Mesendoderm (in vitro differentiated cells): ENCODE results near the gene C19orf73.
A peak's percentile ranks its signal among the peaks of the same experiment; 100 is the strongest.

ENCODE experiments used
- DNase-seq: peaks from one replicate; pipeline ENCODE4 v3.0.0; 2013
- H2AK5ac ChIP-seq: 2 replicates; pipeline ENCODE4 v1.6.1; 2013; ENCODE audit warnings: low read length, inconsistent platforms
- H2BK120ac ChIP-seq: 2 replicates; pipeline ENCODE4 v1.6.1; 2013; ENCODE audit warnings: low read depth, mild to moderate bottlenecking, low read length, moderate library complexity, mixed read lengths
- H2BK15ac ChIP-seq: replicated peaks from 2 replicates; pipeline ENCODE4 v1.6.1; 2013; ENCODE audit warnings: low read depth, mild to moderate bottlenecking, moderate library complexity
- H2BK5ac ChIP-seq: 2 replicates; pipeline ENCODE4 v1.6.1; 2013; ENCODE audit warnings: low read length, inconsistent platforms
- H3K18ac ChIP-seq: 2 replicates; pipeline ENCODE4 v1.6.1; 2013; ENCODE audit warnings: mild to moderate bottlenecking, low read length, mixed read lengths
- H3K23ac ChIP-seq: one replicate; pipeline ENCODE4 v1.6.1; 2013; ENCODE audit warnings: low read length
- H3K27ac ChIP-seq: 2 replicates; pipeline ENCODE4 v1.5.1; 2013; ENCODE audit warnings: low read depth, mild to moderate bottlenecking, inconsistent platforms, low read length, moderate library complexity
- H3K27me3 ChIP-seq: 2 replicates; pipeline ENCODE4 v1.6.1; 2013; ENCODE audit warnings: low read length, control low read depth, mild to moderate bottlenecking, inconsistent platforms; ENCODE audit not compliant: insufficient read depth, poor library complexity
- H3K36me3 ChIP-seq: 2 replicates; pipeline ENCODE4 v1.6.1; 2013; ENCODE audit warnings: low read length, inconsistent platforms; ENCODE audit not compliant: control insufficient read depth, insufficient read depth
- H3K4ac ChIP-seq: one replicate; pipeline ENCODE4 v1.6.1; 2013; ENCODE audit warnings: low read depth, mild to moderate bottlenecking, low read length, moderate library complexity
- H3K4me1 ChIP-seq: 2 replicates; pipeline ENCODE4 v1.6.1; 2013; ENCODE audit warnings: low read depth, low read length, inconsistent platforms; ENCODE audit not compliant: control insufficient read depth
- H3K4me2 ChIP-seq: 2 replicates; pipeline ENCODE4 v1.6.1; 2013; ENCODE audit warnings: low read length
- H3K4me3 ChIP-seq: 2 replicates; pipeline ENCODE4 v1.5.1; 2013; ENCODE audit warnings: mild to moderate bottlenecking, low read length
- H3K56ac ChIP-seq: one replicate; pipeline ENCODE4 v1.6.1; 2013; ENCODE audit warnings: low read length
- H3K79me1 ChIP-seq: 2 replicates; pipeline ENCODE4 v1.6.1; 2013; ENCODE audit warnings: low read length, inconsistent platforms
- H3K79me2 ChIP-seq: 2 replicates; pipeline ENCODE4 v1.6.1; 2013; ENCODE audit warnings: mild to moderate bottlenecking, low read length; ENCODE audit not compliant: control insufficient read depth, insufficient read depth
- H3K9ac ChIP-seq: 2 replicates; pipeline ENCODE4 v1.6.1; 2013; ENCODE audit warnings: low read length, inconsistent platforms
- H4K5ac ChIP-seq: one replicate; pipeline ENCODE4 v1.6.1; 2013; ENCODE audit warnings: low read length
- H4K8ac ChIP-seq: one replicate; pipeline ENCODE4 v1.6.1; 2013; ENCODE audit warnings: low read depth, mild to moderate bottlenecking, control low read depth, low read length, moderate library complexity
- WGBS: extraction: QIAGEN DNeasy Blood & Tissue Kit; methylation state at CpG from one replicate; pipeline ENCODE4 v1.1.7; 2013; ENCODE audit warnings: low lambda C conversion rate, missing lambda C conversion rate; ENCODE audit not compliant: insufficient coverage; ENCODE audit errors: extremely low coverage; 5-methylcytosine and 5-hydroxymethylcytosine counted together

The C19orf73 gene

DNA sequence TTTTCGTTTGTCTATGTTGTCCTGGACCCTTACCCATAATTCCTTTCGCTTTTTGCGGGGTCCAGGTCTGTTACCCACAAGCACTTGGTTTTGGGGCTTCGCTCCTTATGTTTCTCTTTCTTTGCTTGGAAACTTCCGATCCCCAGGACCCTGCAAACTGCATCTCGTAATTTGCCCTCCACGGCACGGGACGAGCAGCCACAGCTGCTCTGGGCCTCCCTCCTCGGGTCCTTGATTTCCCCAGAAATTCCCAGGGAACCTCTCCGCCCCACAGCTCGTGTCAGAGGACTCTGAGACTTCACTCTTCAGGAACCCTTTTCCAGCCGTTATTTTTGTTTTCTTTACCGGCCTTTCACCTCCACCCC, 33.1 kb downstream of the C19orf73 start:
- H2BK5ac ChIP-seq: no peak overlapping the region
- no peak overlapping the region for H4K8ac ChIP-seq
- H3K4me2 ChIP-seq: peak overlapping the region; percentile 59
- H3K79me1 ChIP-seq: peaks cover 16% of the 10 kb centered on the region
- peak overlapping the region; percentile 80 for H3K27ac ChIP-seq
- H2AK5ac ChIP-seq: no peak overlapping the region
- no peaks in the 10 kb centered on the region for H3K4me1 ChIP-seq
- no peak overlapping the region for H3K23ac ChIP-seq
- H2BK120ac ChIP-seq: no peak overlapping the region
- peaks cover 47% of the 10 kb centered on the region for H3K79me2 ChIP-seq
- H3K56ac ChIP-seq: peak overlapping the region; percentile 97
- peaks cover 18% of the 10 kb centered on the region for H3K36me3 ChIP-seq
- H3K18ac ChIP-seq: peak overlapping the region; percentile 80
- peak overlapping the region; percentile 60 for H3K4me3 ChIP-seq
- no peaks in the 10 kb centered on the region for H3K27me3 ChIP-seq
- peak overlapping the region; percentile 97 for H3K9ac ChIP-seq
- no peak overlapping the region for H3K4ac ChIP-seq
- DNase-seq: peak; percentile 34
- no peak overlapping the region for H4K5ac ChIP-seq
- WGBS: no CpG with 5 or more reads among the region's 14 CpGs
- no peak overlapping the region for H2BK15ac ChIP-seq

DNA sequence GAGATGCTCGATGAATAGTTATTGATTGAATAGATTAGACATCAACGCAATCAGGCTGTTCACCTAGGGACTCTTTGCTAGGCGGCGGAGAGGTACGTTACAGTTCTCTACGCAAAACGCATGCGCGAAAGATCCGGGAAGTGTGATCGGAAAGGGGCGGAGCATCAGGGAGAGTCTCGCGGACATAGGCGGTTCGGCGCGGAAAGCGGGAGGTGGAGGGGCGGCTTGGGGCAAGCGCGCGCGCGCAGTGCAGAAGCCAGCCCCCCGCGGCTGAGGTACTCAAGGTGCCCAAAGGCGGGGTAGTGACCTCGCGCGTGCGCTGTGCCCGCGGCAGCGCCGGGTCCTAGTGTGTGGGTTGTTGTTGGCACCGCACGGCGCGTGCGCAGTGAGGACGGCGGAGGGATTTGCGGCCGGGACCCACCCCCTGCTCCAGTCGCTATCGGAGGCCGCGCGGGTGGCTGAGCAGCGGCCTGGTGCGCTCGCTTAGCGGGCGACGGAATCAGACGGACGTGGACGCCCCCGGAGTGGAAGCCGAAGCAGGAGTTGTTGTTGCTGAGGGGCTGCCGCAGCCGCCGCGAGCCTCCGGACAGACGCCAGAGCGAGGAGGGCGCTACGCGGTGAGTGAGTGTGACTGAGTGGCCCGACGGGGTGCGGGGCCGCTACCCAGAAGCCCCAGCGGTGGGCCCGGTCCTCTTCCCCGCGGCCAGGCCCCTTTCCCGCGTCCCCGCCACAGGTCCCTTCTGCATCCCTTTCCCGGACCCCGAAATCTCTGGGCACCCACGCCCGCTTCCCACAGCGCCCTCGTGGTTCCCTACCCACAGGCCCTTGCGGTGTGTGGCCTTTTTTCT, 33.7 kb downstream of the C19orf73 start, which contains the start of gene SNRNP70:
SNRNP70 (plus strand) TSS at position 432 of the 848 bp plus-strand sequence. CDS start 964 bp downstream, outside the sequence.
- H3K79me1 ChIP-seq: peaks cover 12% of the 10 kb centered on the region
- H3K18ac ChIP-seq: peak within 1 kb of the TSS; percentile 80
- peak within 1 kb of the TSS; percentile 97 for H3K9ac ChIP-seq
- no CpG with 5 or more reads among the region's 89 CpGs for WGBS
- no peak within 1 kb of the TSS for H2AK5ac ChIP-seq
- H3K4me2 ChIP-seq: peak within 1 kb of the TSS; percentile 67
- peak within 1 kb of the TSS; percentile 72 for H3K23ac ChIP-seq
- no peaks in the 10 kb centered on the region for H3K27me3 ChIP-seq
- peaks cover 12% of the 10 kb centered on the region for H3K36me3 ChIP-seq
- peak; percentile 100 for DNase-seq
- H3K4me1 ChIP-seq: no peaks in the 10 kb centered on the region
- H3K4ac ChIP-seq: peak within 1 kb of the TSS; percentile 70
- no peak within 1 kb of the TSS for H4K8ac ChIP-seq
- H3K56ac ChIP-seq: peak within 1 kb of the TSS; percentile 97
- H3K4me3 ChIP-seq: peak within 1 kb of the TSS; percentile 60
- peak within 1 kb of the TSS; percentile 80 for H3K27ac ChIP-seq
- H4K5ac ChIP-seq: peak within 1 kb of the TSS; percentile 90
- peak within 1 kb of the TSS; percentile 61 for H2BK5ac ChIP-seq
- no peak within 1 kb of the TSS for H2BK120ac ChIP-seq
- peaks cover 41% of the 10 kb centered on the region for H3K79me2 ChIP-seq
- H2BK15ac ChIP-seq: no peak within 1 kb of the TSS

- WGBS: no CpG with 5 or more reads among the region's 26 CpGs
- H3K18ac ChIP-seq: no peak overlapping the region
- no peak overlapping the region for H3K27ac ChIP-seq
Measured at GRCh38 chr19:49084206-49085019, 34.5 kb downstream of the C19orf73 start.

DNA sequence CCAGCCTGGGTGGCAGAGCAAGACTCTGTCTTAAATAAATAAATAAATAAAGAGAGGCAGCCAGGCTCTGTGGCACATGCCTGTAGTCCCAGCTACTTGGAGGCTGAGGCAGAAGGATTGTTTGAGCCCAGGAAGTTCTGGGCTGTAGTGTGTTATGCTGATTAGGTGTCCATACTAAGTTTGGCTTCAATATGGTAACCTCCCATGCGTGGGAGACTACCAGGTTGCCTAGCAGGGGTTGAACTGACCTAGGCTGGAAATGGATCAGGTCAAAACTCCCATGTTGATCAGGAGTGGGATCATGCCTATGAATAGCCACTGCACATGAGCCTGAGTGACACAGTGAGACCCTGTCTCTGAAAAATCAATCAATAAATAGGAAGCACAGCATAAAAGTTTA, 37.7 kb downstream of the C19orf73 start:
- H3K4ac ChIP-seq: no peak overlapping the region

More at GRCh38 chr19:49084206-49085019, 34.5 kb downstream of the C19orf73 start:
- Histone ChIP-seq H2BK5ac (no peak overlapping the region), H3K36me3 (peaks cover 8% of the 10 kb centered on the region), H4K8ac (no peak overlapping the region), H3K4me2 (peak overlapping the region; percentile 67), H3K56ac (peak overlapping the region; percentile 95), H3K27me3 (no peaks in the 10 kb centered on the region), H3K4me3 (no peak overlapping the region), H2BK15ac (no peak overlapping the region), H3K4me1 (no peaks in the 10 kb centered on the region), H3K79me1 (peaks cover 10% of the 10 kb centered on the region), H3K79me2 (peaks cover 36% of the 10 kb centered on the region), H4K5ac (peak overlapping the region; percentile 90), H3K23ac (no peak overlapping the region), H3K4ac (no peak overlapping the region), H3K9ac (peak overlapping the region; percentile 88), H2BK120ac (no peak overlapping the region), H2AK5ac (no peak overlapping the region)
- no peak for DNase-seq

DNA sequence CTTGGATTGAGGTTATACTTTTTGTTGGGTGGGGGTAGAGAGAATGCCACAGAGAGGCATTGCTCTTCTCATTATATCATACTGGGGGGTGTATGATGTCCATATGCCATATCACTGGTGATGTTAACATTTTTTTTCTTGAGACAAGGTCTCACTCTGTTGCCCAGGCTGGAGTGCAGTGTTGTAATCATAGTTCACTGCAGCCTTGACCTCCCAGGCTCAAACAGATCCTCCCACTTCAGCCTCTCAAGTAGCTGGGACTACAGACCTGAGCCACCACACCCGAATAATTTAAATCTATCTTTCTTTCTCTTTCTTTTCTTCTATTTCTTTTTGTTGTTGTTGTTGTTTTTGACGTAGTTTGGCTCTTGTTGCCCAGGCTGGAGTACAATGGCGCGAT, 38.6 kb downstream of the C19orf73 start:
- no peak overlapping the region for H2BK5ac ChIP-seq
- no peak overlapping the region for H2BK120ac ChIP-seq
- H4K5ac ChIP-seq: no peak overlapping the region
- H3K79me2 ChIP-seq: peaks cover under 1% of the 10 kb centered on the region
- H4K8ac ChIP-seq: no peak overlapping the region
- no peaks in the 10 kb centered on the region for H3K27me3 ChIP-seq
- no peak overlapping the region for H3K9ac ChIP-seq
- no peak overlapping the region for H3K23ac ChIP-seq
- H3K79me1 ChIP-seq: no peaks in the 10 kb centered on the region
- H3K56ac ChIP-seq: no peak overlapping the region
- H3K4me2 ChIP-seq: no peak overlapping the region
- H3K36me3 ChIP-seq: no peaks in the 10 kb centered on the region
- H2BK15ac ChIP-seq: no peak overlapping the region
- H3K4me1 ChIP-seq: no peaks in the 10 kb centered on the region
- no peak overlapping the region for H3K27ac ChIP-seq
- H2AK5ac ChIP-seq: no peak overlapping the region
- no peak for DNase-seq
- no CpG with 5 or more reads among the region's 4 CpGs for WGBS
- no peak overlapping the region for H3K18ac ChIP-seq
- no peak overlapping the region for H3K4ac ChIP-seq
- H3K4me3 ChIP-seq: no peak overlapping the region

More for the DNA sequence above, 37.7 kb downstream of the C19orf73 start:
- no peak overlapping the region for H3K9ac ChIP-seq
- no peaks in the 10 kb centered on the region for H3K79me1 ChIP-seq
- no peak overlapping the region for H4K8ac ChIP-seq
- H3K4me3 ChIP-seq: no peak overlapping the region
- H2BK5ac ChIP-seq: no peak overlapping the region
- H4K5ac ChIP-seq: no peak overlapping the region
- H3K56ac ChIP-seq: no peak overlapping the region
- no peaks in the 10 kb centered on the region for H3K4me1 ChIP-seq
- H3K4me2 ChIP-seq: no peak overlapping the region
- DNase-seq: no peak
- H3K18ac ChIP-seq: no peak overlapping the region
- no peak overlapping the region for H2BK15ac ChIP-seq
- WGBS: no CpG with 5 or more reads among the region's 1 CpG
- H3K36me3 ChIP-seq: no peaks in the 10 kb centered on the region
- no peak overlapping the region for H2AK5ac ChIP-seq
- H2BK120ac ChIP-seq: no peak overlapping the region
- no peaks in the 10 kb centered on the region for H3K27me3 ChIP-seq
- no peak overlapping the region for H3K23ac ChIP-seq
- no peak overlapping the region for H3K27ac ChIP-seq
- H3K79me2 ChIP-seq: peaks cover 10% of the 10 kb centered on the region
